NK-92 treated with Interleukin-12 subunit alpha and Interleukin-12 subunit beta, amount 100 ng/mL, for 24 hours (cell line): ENCODE measurements around the gene B9D1.

ENCODE experiments used
- DNase-seq: peaks from one replicate; lab custom pipeline; 2025; lab: John Stamatoyannopoulos, UW

B9D1 gene

DNA sequence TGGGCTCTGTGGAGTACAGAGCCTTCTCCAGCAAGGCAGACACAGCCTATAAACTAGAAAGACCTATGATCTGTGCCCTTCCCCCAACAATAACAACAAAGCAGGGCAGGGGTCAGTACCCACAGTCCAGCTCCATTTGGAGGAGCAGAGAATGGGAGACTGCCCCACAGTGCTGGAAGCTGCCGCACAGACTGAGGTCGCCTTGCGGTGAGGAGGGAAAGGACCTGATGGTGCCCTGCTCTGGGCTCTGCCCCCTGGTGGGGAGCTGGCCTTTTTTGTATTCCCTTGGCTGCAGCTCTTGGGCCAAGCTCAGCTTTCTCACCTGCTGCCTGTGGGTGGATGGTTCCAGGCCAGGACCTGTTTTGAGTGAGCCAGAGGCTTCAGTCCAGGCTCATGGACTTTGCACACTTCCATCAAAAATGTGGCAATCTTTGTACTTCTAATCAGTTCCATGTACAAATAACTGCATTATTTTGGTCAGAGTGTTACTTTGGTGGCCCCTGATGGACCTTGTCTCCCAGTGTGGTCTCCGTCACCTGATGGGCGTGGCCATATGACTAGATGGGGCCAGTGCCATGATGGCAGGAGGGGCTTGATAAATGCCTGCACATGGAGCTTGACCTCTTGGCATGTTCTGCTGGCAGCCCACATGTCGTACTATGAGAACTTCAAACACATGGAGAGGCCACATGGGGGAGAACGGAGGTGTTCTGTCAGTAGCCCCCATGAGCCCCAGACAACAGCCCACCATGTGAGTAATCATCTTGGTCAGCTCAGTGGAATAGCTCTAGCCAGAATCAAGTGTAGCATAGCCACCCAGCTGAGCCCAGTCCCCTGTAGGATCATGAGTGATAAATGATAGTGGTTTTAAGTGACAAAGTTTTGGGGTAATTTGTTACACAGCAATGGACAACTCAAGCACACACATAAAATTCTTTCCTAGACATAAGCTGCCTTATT is 24.2 kb downstream of the B9D1 start:
- no peak for DNase-seq

DNA sequence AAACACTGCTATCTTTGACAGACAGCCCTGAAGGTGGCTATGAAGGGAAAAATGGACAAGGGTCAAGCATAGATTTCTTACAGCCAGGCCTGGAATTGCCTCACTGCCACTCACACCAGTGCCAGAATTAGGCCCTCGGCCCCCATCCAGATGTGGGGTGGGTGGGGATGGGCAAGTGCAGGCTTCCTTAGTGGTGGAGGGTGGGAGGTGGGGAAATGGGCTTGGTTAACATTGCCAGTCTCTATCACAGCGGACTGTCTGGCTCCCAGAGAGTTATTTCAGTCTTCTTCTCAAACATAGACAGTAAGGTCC is 24.9 kb downstream of the B9D1 start:
- DNase-seq = no peak

DNA sequence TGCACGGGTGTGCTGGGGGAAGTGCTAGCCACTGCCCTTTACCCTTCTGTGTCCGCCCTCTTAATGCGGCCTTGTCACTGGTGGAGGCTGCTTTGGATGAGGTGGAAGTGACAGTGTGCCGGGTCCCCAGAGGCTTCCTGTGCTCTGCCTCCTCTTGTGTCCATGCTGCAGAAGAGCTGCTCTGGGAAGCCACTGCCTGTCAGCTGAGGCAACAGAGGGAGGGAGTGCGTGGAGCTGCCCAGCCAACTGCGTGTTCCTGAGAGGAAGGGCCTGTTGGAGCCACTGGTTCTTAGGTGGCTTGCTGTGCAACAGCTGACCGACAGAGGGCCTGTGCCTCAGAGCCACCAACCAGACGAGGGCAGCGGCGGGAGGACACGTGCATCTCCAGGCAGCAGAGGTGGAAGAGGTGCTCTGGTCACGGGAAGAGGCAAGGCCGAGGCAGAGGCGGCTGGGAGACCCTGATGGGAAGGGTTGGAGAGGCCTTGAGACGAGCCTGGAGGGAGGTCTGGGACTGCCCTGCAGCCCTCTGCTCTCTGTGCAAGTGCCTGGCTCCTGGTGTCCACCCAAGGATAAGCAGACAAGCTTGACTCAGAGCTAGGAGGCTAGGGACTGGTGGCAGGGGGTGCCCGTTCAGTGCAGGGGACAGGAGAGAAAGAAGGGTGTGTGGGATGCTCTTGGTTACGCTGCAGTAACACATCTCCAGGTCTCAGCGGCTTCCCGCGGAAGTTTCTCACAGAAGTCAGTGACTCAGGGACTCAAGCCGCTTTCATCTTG is 25.4 kb downstream of the B9D1 start:
- DNase-seq = no peak

DNA sequence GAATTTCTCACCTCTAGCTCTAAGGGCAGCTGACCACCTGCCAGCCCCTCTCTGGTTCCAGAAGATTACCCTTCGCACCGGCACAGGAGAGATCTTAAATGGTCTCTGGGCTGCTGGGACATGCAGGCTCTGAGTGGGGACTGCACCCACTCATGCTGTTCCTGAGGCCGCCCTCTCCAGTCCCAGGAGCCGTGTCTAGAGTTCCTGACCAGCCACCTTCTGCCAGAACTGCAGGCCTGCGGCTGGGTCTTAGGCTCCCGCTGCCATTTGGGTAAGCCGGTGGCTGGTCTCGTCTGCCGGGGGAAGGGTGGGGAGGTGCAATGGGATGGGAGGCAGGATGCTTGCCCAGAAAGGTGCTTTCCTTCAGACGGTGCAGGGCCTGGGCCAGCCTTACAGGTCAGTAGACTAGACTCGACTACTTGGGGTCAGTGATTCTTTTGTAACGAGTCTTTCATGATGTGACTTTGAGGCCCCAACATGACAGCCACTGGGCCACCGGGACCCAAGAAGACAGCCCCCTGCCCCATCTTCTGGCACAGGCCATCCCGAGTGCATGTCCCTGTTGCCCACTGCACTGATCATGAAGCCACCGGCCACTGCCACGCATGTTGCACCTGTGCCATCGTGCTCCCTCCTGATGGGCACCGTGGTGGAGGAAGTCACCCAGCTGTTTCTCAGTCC is 26.4 kb downstream of the B9D1 start:
- no peak for DNase-seq

DNA sequence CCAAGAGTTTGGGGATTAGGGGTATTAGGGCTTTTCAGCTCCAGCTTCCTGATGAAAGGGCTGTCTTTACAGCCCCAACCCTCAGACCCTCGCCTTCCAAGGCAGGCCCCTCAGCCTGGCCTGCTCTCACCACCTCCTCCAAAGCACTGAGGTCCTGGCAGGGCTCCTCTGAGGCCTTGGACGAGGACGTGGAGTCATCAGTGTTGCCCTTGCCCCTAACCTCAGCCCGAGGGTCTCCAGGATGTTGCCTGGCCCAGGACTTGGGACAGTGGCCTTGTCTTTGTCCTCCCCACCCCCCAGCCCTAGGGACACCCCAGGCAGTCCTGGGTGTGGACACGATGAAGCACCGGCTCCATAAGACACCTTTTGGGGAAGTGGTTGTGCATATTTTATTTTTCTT is 28.2 kb downstream of the B9D1 start:
- DNase-seq = no peak

- no peak for DNase-seq
Observed at GRCh38 chr17:19333736-19334290, 28.7 kb downstream of the B9D1 start.

DNA sequence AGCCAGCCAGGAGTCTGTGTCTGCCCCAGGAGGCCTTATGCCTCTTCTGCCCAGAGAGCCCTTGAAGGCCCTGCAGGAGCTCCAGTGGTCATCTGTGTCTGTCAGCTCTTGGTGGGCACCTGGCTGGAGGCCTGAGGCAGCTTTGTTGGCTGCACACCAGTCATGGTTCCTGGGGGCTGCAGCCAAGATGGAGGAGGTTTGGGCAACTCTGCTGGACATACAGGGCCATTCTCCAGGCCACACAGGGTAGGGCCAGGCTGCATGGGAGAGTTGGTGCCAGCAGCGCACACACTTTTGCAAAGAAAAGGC is 29.4 kb downstream of the B9D1 start:
- DNase-seq = no peak

- no peak for DNase-seq
Observed at GRCh38 chr17:19332371-19333131, 30.0 kb downstream of the B9D1 start.

GRCh38 chr17:19331543-19332245 is 30.8 kb downstream of the B9D1 start:
- no peak for DNase-seq

GRCh38 chr17:19331134-19331533 is 31.4 kb downstream of the B9D1 start:
- no peak for DNase-seq

GRCh38 chr17:19330271-19330670 is 32.3 kb downstream of the B9D1 start:
- DNase-seq = no peak

- DNase-seq = no peak
Observed at GRCh38 chr17:19329839-19330238, 32.7 kb downstream of the B9D1 start.

- no peak for DNase-seq
Observed at GRCh38 chr17:19329136-19329535, 33.4 kb downstream of the B9D1 start.

- no peak for DNase-seq
Observed at GRCh38 chr17:19328441-19329061, 34.0 kb downstream of the B9D1 start.

DNA sequence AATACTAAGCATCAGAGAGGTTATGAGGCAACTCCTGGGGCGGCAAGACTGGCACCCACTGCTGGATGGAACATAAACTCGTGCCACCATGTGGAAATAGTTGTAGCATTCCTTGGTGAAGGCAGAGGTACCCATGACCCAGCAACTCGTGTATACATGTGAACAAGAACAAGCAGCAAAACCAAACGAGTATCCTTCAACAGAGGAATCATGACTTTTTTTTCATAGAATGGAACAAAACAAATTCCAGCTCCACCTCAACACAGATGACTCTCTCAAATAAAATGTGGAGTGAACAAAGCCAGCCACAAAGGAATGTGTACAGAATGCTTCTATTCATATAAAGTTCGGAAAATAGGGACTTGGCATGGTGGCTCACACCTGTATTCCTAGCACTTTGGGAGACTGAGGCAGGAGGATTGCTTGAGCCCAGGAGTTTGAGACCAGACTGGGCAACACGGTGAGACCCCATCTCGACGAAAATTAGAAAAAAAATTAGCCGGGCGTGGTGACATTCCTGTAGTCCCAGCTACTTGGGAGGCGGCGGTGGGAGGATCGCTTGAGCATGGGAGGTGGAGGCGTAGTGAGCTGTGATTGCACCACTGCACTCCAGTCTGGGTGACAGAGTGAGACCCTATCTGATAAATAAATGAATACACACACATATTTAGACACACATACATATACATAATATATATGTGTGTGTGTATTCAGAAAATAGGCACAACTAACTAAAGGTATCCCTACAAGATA is 35.3 kb downstream of the B9D1 start:
- no peak for DNase-seq

GRCh38 chr17:19325542-19325941 is 37.0 kb downstream of the B9D1 start:
- DNase-seq = no peak

DNA sequence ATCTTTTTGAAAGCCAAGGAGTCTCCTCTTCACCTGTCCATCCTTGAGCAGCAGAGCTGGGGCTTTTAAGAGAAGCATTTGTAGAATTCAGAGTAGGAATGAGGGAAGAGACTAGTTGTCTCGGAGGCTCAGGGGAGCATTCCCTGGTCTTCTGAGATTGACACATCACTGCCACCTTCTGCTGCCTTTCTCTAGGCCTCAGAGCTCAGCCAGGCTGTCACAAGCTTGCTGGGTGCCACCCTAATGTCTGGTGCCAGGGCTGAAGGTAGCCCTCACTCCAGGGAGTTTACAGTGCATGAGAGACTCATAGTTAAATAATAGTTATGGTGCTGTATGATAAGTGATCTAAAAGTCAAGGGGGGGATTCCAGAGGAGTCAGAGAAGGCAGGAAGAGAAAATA is 39.7 kb downstream of the B9D1 start:
- no peak for DNase-seq

DNA sequence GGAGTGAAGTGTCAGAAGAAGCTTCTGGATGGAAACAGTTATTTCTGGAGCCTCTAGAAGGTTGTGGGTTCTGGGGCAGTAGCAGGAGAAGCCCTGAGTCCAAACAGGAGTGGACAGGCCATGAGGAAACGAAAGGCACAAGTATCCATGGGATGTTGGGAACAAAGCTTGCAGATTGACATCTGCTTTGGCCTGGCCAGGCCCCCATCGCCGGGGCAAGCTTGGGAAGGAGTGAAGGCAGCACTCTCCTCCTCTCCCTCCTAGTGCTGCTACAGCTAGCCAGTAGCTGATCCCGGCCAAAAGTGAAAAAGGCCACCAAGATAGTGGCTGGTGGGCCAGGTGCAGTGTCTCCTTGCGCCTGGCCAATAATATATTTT is 40.4 kb downstream of the B9D1 start:
- no peak for DNase-seq

GRCh38 chr17:19321481-19322128 is 40.9 kb downstream of the B9D1 start:
- DNase-seq = no peak

- no peak for DNase-seq
Observed at GRCh38 chr17:19320876-19321275, 41.6 kb downstream of the B9D1 start.
